Measurements from ENCODE around the gene NAP1L1.
"Not testable (repeated sequence)": the region's sequence is repeated elsewhere in the genome, so short reads cannot be mapped to it uniquely, and the experiment has no call there.

Gene NAP1L1

DNA sequence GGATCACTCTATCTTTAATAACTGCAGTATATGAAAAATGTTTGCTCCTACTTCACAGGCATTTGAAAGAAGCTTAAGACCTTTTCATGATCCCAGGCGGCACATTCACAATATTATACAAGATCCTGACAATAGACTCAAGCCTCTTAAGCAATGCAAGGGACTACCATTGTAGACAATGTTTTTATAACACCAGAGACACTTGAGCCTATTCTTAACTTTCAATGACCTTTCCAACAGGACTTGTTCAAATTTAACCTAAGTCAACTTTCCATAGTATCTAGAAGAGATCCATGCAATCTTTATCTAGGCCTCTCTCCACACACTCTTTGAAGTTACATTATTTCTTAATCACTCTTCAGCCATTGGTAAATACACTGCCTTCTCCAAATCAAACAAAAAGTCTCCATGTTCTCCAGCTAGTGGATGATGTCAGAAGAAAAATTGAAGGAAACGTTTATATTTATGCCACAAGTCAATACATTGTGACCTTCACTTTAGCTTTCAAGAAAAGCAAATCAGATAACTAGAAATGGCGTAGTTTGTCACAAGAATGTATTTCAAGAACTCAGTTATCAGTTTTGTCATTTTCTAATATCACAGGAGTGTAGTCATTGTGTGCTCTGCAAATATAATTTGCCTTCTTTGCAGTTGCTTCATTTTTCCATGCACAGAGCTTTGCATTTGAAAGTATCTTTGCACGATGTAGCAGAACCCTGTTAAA, 94.1 kb downstream of the NAP1L1 start:
- DNase-seq (ENCODE audit: low read depth): no peak

DNA sequence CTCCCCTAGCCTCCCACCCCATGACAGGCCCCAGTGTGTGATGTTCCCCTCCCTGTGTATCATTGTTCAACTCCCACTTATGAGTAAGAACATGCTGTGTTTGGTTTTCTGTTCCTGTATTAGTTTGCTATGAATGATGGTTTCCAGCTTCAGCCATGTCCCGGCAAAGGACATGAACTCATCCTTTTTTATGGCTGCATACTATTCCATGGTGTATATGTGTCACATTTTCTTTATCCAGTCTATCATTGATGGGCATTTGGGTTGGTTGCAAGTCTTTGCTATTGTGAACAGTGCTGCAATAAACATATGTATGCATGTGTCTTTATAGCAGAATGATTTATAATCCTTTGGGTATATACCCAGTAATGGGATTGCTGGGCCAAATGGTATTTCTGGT, 96.8 kb downstream of the NAP1L1 start:
- not testable (repeated sequence) for DNase-seq (ENCODE audit: low read depth)
